OCI-LY3 (cell line): ENCODE measurements around the gene CARS2.
A peak's percentile ranks its signal among the peaks of the same experiment; 100 is the strongest.

Experiments
- EZH2phosphoT487 ChIP-seq: fragments of 200-600 bp; shearing (Covaris generic); IDR thresholded peaks from 2 replicates; pipeline ENCODE4 v1.6.1; 2018; ENCODE audit warnings: antibody characterized with exemption, mixed run types, low read depth
- TF ChIP-seq, protein P1 (sequence below): fragments of 200-600, 300-600 bp; sonication (generic); IDR thresholded peaks from 2 replicates; pipeline ENCODE4 v1.5.1; 2014; ENCODE audit warnings: antibody characterized with exemption, low read length, low read depth

DNA sequence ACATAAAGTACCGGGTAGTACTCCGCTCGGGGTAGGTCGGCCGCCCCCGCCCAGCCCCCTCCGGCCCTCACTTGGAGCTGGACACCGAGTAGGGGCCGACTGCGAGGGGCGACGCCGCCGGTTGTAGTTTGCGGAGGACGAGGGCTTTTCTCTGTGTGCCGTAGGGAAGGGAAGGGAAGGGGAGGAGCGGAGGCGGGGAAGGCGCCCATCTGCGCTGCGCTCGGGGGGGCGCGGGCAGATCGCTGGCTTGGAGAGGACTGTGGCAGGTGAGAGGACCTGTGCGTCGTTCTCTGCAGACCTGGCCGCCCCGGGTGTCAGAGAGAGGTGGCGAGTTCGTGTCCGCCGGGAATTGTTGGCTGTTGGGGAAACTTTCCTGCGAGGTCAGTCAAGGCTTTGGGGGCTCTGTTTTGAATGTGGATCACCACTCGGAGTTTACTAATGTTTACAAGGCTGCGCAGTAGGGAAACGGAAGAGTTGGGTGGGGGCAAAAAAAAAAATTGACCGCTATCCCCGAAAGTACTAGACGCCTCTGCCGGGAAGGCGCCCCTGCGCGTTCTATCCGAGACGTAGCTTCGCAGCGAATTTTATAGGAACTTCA is 9.0 kb upstream of the CARS2 start:
- TF ChIP-seq, protein P1, sequence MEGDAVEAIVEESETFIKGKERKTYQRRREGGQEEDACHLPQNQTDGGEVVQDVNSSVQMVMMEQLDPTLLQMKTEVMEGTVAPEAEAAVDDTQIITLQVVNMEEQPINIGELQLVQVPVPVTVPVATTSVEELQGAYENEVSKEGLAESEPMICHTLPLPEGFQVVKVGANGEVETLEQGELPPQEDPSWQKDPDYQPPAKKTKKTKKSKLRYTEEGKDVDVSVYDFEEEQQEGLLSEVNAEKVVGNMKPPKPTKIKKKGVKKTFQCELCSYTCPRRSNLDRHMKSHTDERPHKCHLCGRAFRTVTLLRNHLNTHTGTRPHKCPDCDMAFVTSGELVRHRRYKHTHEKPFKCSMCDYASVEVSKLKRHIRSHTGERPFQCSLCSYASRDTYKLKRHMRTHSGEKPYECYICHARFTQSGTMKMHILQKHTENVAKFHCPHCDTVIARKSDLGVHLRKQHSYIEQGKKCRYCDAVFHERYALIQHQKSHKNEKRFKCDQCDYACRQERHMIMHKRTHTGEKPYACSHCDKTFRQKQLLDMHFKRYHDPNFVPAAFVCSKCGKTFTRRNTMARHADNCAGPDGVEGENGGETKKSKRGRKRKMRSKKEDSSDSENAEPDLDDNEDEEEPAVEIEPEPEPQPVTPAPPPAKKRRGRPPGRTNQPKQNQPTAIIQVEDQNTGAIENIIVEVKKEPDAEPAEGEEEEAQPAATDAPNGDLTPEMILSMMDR, result 0 out of 2 replicates have a peak, but pooled peaks have one; percentile 6
- TF ChIP-seq EZH2phosphoT487, result no peak
